ENCODE measurements around the gene CCL4.

- TF ChIP-seq CTCF (optimal IDR thresholded peaks at IDR 0.05 in 1 of 3, IDR thresholded peaks at IDR 0.05 in 1 of 3, conservative IDR thresholded peaks at IDR 0.05 in 1 of 3; ENCODE audit: extremely low read depth in 1 of 3, insufficient read depth in 2 of 3, low read length in 3 of 3) (no peak), EZH2 (IDR thresholded peaks at IDR 0.05; ENCODE audit: low read length) (no peak)
These were observed 7.5 kb downstream of the CCL4 start for GRCh38 chr17:36111068-36111490.
